Left renal pelvis (tissue), 4 donors: ENCODE results near the gene TLR8. TPM values are rescaled to one million over a fixed set of nuclear protein-coding genes. Genes with fewer than 3 reads are reported as not detected.
"Not testable (repeated sequence)": the region's sequence is repeated elsewhere in the genome, so short reads cannot be mapped to it uniquely, and the experiment has no call there.

Source experiments
- DNase-seq, 4 donors: peaks; one replicate each; pipeline ENCODE4 v3.0.0-alpha.2; 2013; ENCODE audit warnings: low read depth in 4 of 4, low spot score in 3 of 4
- polyA plus RNA-seq, 4 donors: library from polyadenylated mRNA; unstranded; fragments of 120-200 nt; gene quantifications; one replicate each; pipeline ENCODE4 v1.2.1, GENCODE V29; 2013; ENCODE audit not compliant: insufficient read length in 4 of 4

TLR8 gene
- polyA plus RNA-seq, 4 donors = 0.18 to 0.41 (median 0.32) TPM

GRCh38 chrX:12962041-12962504 is 55.7 kb downstream of the TLR8 start:
- DNase-seq = no peak

- DNase-seq = not testable (repeated sequence)
Measured at GRCh38 chrX:12963210-12963850, 56.9 kb downstream of the TLR8 start.

GRCh38 chrX:12965131-12965940 is 58.9 kb downstream of the TLR8 start:
- DNase-seq = no peak

GRCh38 chrX:12966151-12966550 is 59.7 kb downstream of the TLR8 start:
- DNase-seq = no peak

GRCh38 chrX:12967711-12968465 is 61.5 kb downstream of the TLR8 start:
- DNase-seq = no peak

GRCh38 chrX:12970691-12971202 is 64.3 kb downstream of the TLR8 start:
- DNase-seq = no peak

GRCh38 chrX:12971282-12972003 is 65.0 kb downstream of the TLR8 start:
- DNase-seq = no peak

GRCh38 chrX:12972243-12972642 is 65.8 kb downstream of the TLR8 start:
- DNase-seq = no peak

Other genes with a start within 250 kb of the TLR8 start
- gene PRPS2, start 115.2 kb upstream of the TLR8 start, polyA plus RNA-seq = 100 to 1,000 TPM in 2 of 4 donors, 10 to 100 TPM in 2; 22.5 to 128 (median 108) TPM
- gene TLR7, start 39.5 kb upstream of the TLR8 start, polyA plus RNA-seq = 1 to 10 TPM in 1 of 4 donors, under 1 TPM in 3; 0.45 to 2.6 (median 0.55) TPM
- gene TMSB4X, start 68.5 kb downstream of the TLR8 start, polyA plus RNA-seq = 1,000 to 10,000 TPM; 2,879 to 3,446 (median 2,939) TPM
- gene FAM9C, start 138.0 kb downstream of the TLR8 start, polyA plus RNA-seq = under 1 TPM; 0.12 to 0.79 (median 0.45) TPM